ENCODE results near the gene ACTN2.

The ACTN2 gene

DNA sequence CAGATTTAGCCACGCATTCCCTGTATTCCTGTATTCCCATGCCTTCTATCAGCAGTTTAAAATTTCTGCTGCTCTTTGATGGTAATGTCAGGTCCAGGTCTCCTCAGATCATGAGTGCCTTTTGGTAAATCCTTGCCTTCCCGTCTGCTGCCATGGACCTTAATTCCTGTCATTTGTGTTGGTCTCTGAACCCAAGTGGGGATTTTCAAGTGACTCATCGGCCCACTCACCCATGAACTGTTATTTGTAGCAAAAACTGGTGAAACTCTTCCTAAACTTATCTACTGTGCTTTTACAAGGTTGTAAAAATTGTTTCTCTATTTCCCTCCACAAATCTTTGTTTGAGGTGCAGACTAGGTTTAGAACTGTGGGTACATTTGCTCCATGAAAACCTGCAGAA lies 47.4 kb downstream of the ACTN2 start:
- Histone ChIP-seq H3K36me3 (ENCODE audit: low read length) (no peaks in the 10 kb centered on the region), H3K4me2 (ENCODE audit: low read depth, low read length, poor library complexity, severe bottlenecking) (no peak overlapping the region)
- TF ChIP-seq EZH2phosphoT487 (conservative IDR thresholded peaks at IDR 0.05; ENCODE audit: low read length), result no peak
- TF ChIP-seq CTCF (IDR thresholded peaks at IDR 0.05; ENCODE audit: insufficient read depth, low read length, poor library complexity, severe bottlenecking), result no peak

DNA sequence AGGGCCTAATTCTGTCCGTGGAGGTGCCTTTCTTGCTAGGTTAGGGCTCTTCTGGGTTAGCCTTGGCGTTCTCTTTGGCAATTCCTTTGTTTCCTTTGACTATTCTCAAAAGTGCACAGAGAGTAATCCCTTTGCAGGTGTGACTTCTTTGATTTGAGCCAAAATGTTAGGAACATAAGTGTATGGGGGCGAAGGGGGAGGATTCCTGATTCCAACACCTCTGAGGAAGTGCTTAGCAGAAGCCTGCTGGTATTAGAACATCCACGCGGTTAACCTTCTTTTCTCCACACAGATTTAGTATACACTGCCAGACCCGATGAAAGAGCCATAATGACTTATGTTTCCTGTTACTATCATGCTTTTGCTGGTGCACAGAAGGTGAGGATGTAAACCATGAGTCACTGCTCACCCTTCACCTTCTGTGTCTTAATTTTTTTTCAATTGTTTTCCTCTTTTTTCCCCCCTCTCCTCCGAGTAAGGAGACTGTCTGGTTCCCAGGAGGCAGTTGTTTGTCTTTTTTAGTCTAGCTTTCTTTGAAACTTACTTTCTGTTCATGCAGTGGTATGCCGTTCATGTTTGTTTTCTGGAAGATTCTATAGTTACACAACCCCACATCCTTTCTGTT lies 48.0 kb downstream of the ACTN2 start:
- Histone ChIP-seq H3K27ac (ENCODE audit: low read depth, low read length) (no peak overlapping the region), H3K79me2 (ENCODE audit: insufficient read depth, low read length) (no peaks in the 10 kb centered on the region), H3K9me2 (replicated peaks; ENCODE audit: insufficient read depth, low read length) (no peaks in the 10 kb centered on the region), H3K9me3 (ENCODE audit: insufficient read depth, low read length) (no peaks in the 10 kb centered on the region), H3K4me3 (ENCODE audit: insufficient read depth, low read length, poor library complexity, severe bottlenecking) (no peak overlapping the region), H3F3A (ENCODE audit: insufficient read depth) (no peaks in the 10 kb centered on the region), H3K27me3 (ENCODE audit: low read length) (no peaks in the 10 kb centered on the region), H4K20me1 (ENCODE audit: low read depth, low read length) (no peaks in the 10 kb centered on the region), H2AFZ (ENCODE audit: low read depth, low read length, severe bottlenecking) (no peak overlapping the region), H3K9ac (ENCODE audit: low read length) (no peak overlapping the region), H3K36me3 (ENCODE audit: low read length) (no peaks in the 10 kb centered on the region), H3K4me2 (ENCODE audit: low read depth, low read length, poor library complexity, severe bottlenecking) (no peak overlapping the region)
- TF ChIP-seq CTCF (IDR thresholded peaks at IDR 0.05; ENCODE audit: insufficient read depth, low read length, poor library complexity, severe bottlenecking) (no peak), EZH2phosphoT487 (conservative IDR thresholded peaks at IDR 0.05; ENCODE audit: low read length) (no peak)

More for the DNA sequence above, 47.4 kb downstream of the ACTN2 start:
- Histone ChIP-seq H3K9ac (ENCODE audit: low read length) (no peak overlapping the region), H3K9me2 (replicated peaks; ENCODE audit: insufficient read depth, low read length) (no peaks in the 10 kb centered on the region), H3F3A (ENCODE audit: insufficient read depth) (no peaks in the 10 kb centered on the region), H2AFZ (ENCODE audit: low read depth, low read length, severe bottlenecking) (no peak overlapping the region), H3K4me3 (ENCODE audit: insufficient read depth, low read length, poor library complexity, severe bottlenecking) (no peak overlapping the region), H3K27ac (ENCODE audit: low read depth, low read length) (no peak overlapping the region), H3K9me3 (ENCODE audit: insufficient read depth, low read length) (no peaks in the 10 kb centered on the region), H4K20me1 (ENCODE audit: low read depth, low read length) (no peaks in the 10 kb centered on the region), H3K79me2 (ENCODE audit: insufficient read depth, low read length) (no peaks in the 10 kb centered on the region), H3K27me3 (ENCODE audit: low read length) (no peaks in the 10 kb centered on the region)

DNA sequence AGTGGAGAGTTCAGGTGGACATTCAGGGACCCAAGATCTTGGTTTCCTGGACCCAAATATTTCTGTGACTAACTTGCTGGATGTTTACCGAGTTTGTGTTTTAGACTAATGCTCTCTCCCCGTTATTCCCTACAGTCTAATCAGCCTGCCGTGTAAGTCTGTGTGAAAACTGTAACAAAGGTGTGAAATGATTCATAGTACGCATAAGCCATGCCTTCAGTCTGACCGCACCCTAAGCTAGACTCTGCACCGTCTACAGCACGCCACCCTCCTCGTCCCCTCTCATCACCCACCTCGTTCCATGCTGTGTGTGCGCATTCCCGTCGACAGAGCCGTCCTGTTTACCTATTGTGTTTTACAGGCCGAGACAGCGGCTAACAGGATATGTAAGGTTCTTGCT lies 50.5 kb downstream of the ACTN2 start:
- Histone ChIP-seq H4K20me1 (ENCODE audit: low read depth, low read length) (no peaks in the 10 kb centered on the region), H3K9me2 (replicated peaks; ENCODE audit: insufficient read depth, low read length) (no peaks in the 10 kb centered on the region), H3K27me3 (ENCODE audit: low read length) (no peaks in the 10 kb centered on the region), H3K79me2 (ENCODE audit: insufficient read depth, low read length) (no peaks in the 10 kb centered on the region), H3F3A (ENCODE audit: insufficient read depth) (no peaks in the 10 kb centered on the region), H3K9ac (ENCODE audit: low read length) (no peak overlapping the region), H2AFZ (ENCODE audit: low read depth, low read length, severe bottlenecking) (no peak overlapping the region), H3K36me3 (ENCODE audit: low read length) (no peaks in the 10 kb centered on the region), H3K4me2 (ENCODE audit: low read depth, low read length, poor library complexity, severe bottlenecking) (no peak overlapping the region), H3K9me3 (ENCODE audit: insufficient read depth, low read length) (no peaks in the 10 kb centered on the region), H3K27ac (ENCODE audit: low read depth, low read length) (no peak overlapping the region), H3K4me3 (ENCODE audit: insufficient read depth, low read length, poor library complexity, severe bottlenecking) (no peak overlapping the region)
- no peak for TF ChIP-seq EZH2phosphoT487 (conservative IDR thresholded peaks at IDR 0.05; ENCODE audit: low read length)
- no peak for TF ChIP-seq CTCF (IDR thresholded peaks at IDR 0.05; ENCODE audit: insufficient read depth, low read length, poor library complexity, severe bottlenecking)
